SK-N-SH treated with all-trans-retinoic acid at 6 μM for 48 hours (cell line): ENCODE measurements around the gene RMC1.

ENCODE experiments used
- ATAC-seq: fragments of 200-7000 bp; cut with Tn5 transposase; 3 replicates; pipeline ENCODE4 v1.9.1; 2020; ENCODE audit warnings: mild to moderate bottlenecking, moderate library complexity
- ARNTL ChIP-seq: fragments of 450-650 bp; formaldehyde crosslinking; IDR thresholded peaks from 2 replicates; pipeline ENCODE4 v1.5.0; 2020; ENCODE audit warnings: low read depth, mild to moderate bottlenecking, moderate library complexity, borderline replicate concordance
- BACH2 ChIP-seq: fragments of 250-450 bp; sonication (Bioruptor Pico); IDR thresholded peaks from 2 replicates; pipeline ENCODE4 v1.9.0; 2021; ENCODE audit warnings: mild to moderate bottlenecking, borderline replicate concordance
- CREB5 ChIP-seq: fragments of 250-450 bp; sonication (Bioruptor Pico); IDR thresholded peaks from 2 replicates; pipeline ENCODE4 v1.5.1; 2020; ENCODE audit warnings: low read depth, mild to moderate bottlenecking, moderate library complexity
- CSDC2 ChIP-seq: fragments of 250-450 bp; sonication (Bioruptor Pico); IDR thresholded peaks from 2 replicates; pipeline ENCODE4 v1.5.0; 2020; ENCODE audit warnings: mild to moderate bottlenecking, moderate library complexity
- ESRRG ChIP-seq: fragments of 250-450 bp; sonication (Bioruptor Pico); IDR thresholded peaks from 2 replicates; pipeline ENCODE4 v1.6.1; 2021; ENCODE audit warnings: mild to moderate bottlenecking
- GLIS3 ChIP-seq: fragments of 250-450 bp; sonication (Bioruptor Pico); IDR thresholded peaks from 2 replicates; pipeline ENCODE4 v1.5.0; 2020; ENCODE audit warnings: mild to moderate bottlenecking, moderate library complexity
- ISL1 ChIP-seq: fragments of 250-450 bp; sonication (Bioruptor Pico); IDR thresholded peaks from 2 replicates; pipeline ENCODE4 v2.1.2; 2022; ENCODE audit warnings: mild to moderate bottlenecking, moderate library complexity
- OSR1 ChIP-seq: fragments of 250-450 bp; sonication (Bioruptor Pico); IDR thresholded peaks from 2 replicates; pipeline ENCODE4 v1.8.0; 2022; ENCODE audit warnings: moderate library complexity, mild to moderate bottlenecking, inconsistent platforms
- PPARA ChIP-seq: fragments of 250-450 bp; sonication (Bioruptor Pico); IDR thresholded peaks from 2 replicates; pipeline ENCODE4 v1.5.0; 2020; ENCODE audit warnings: mild to moderate bottlenecking, borderline replicate concordance
- RARB ChIP-seq: fragments of 250-450 bp; sonication (Bioruptor Pico); IDR thresholded peaks from 2 replicates; pipeline ENCODE4 v1.8.0; 2021; ENCODE audit warnings: mild to moderate bottlenecking, moderate library complexity
- SNAI2 ChIP-seq: fragments of 250-450 bp; sonication (Bioruptor Pico); IDR thresholded peaks from 2 replicates; pipeline ENCODE4 v1.5.0; 2020; ENCODE audit warnings: mild to moderate bottlenecking, moderate library complexity
- TCF4 ChIP-seq: fragments of 250-450 bp; sonication (Bioruptor Pico); IDR thresholded peaks from 2 replicates; pipeline ENCODE4 v1.8.0; 2021; ENCODE audit warnings: mild to moderate bottlenecking, moderate library complexity, borderline replicate concordance
- TOX ChIP-seq: fragments of 250-450 bp; sonication (Bioruptor Pico); IDR thresholded peaks from 2 replicates; pipeline ENCODE4 v1.8.0; 2021; ENCODE audit warnings: mild to moderate bottlenecking, moderate library complexity, borderline replicate concordance
- ZC3H10 ChIP-seq: fragments of 250-450 bp; sonication (Bioruptor Pico); IDR thresholded peaks from 2 replicates; pipeline ENCODE4 v1.5.1; 2021; ENCODE audit warnings: mild to moderate bottlenecking, moderate library complexity
- ZFP3 ChIP-seq: fragments of 250-450 bp; sonication (Bioruptor Pico); IDR thresholded peaks from 2 replicates; pipeline ENCODE4 v1.5.0; 2020; ENCODE audit warnings: mild to moderate bottlenecking, moderate library complexity
- ZNF565 ChIP-seq: fragments of 450-650 bp; formaldehyde crosslinking; conservative IDR thresholded peaks from 2 replicates; pipeline ENCODE4 v1.5.0; 2020; ENCODE audit warnings: low read depth, mild to moderate bottlenecking, moderate library complexity
- ZNF8 ChIP-seq: fragments of 450-650 bp; formaldehyde crosslinking; IDR thresholded peaks from 2 replicates; pipeline ENCODE4 v1.5.0; 2020; ENCODE audit warnings: mild to moderate bottlenecking, moderate library complexity
- TF ChIP-seq, protein P1 (sequence below): fragments of 250-450 bp; sonication (Bioruptor Pico); IDR thresholded peaks from 2 replicates; pipeline ENCODE4 v1.8.0; 2021; ENCODE audit warnings: low read depth, mild to moderate bottlenecking, moderate library complexity, borderline replicate concordance
- TF ChIP-seq, protein P2 (sequence below): fragments of 250-450 bp; sonication (Bioruptor Pico); IDR thresholded peaks from 2 replicates; pipeline ENCODE4 v1.5.1; 2021; ENCODE audit warnings: mild to moderate bottlenecking, moderate library complexity
- TF ChIP-seq, protein P3 (sequence below): fragments of 250-450 bp; sonication (Bioruptor Pico); IDR thresholded peaks from 2 replicates; pipeline ENCODE4 v1.5.0; 2020; ENCODE audit warnings: mild to moderate bottlenecking, moderate library complexity

RMC1 gene

DNA sequence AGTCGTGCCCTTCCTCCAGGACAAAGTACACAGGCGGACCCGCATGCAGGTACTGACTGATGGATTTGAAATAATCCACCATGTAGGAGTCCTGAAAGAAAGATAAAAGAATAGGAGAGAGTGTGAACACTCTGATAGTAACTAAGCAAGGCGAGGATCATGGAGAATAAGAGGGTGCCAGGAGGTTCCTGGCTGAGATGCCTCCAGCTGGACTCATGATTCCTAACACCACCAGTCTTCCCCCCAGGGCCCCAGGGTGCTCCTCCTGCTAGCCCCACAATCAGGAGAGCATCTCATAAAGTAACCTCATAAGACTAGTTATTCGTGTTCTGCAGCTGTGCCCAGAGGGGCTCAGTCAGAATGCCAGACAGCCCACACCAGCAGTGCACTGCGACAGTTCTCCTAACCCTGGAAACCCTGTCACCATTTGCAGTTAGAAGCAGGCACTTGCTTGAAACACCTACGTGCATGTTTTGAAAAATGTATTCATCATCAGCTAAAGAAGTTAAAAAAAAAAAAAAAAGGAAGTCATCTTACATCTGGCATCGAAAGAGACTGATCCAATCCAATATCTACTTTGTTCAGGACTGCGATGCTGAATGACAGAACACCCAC lies 36.7 kb downstream of the RMC1 start:
- no peak for ATAC-seq
- TF ChIP-seq RARB (no peak), ISL1 (CRISPR knock-in tag) (no peak), ZC3H10 (CRISPR knock-in tag) (no peak), SNAI2 (CRISPR knock-in tag) (no peak), PPARA (no peak), ZNF565 (no peak), CSDC2 (CRISPR knock-in tag) (no peak), TCF4 (no peak), OSR1 (CRISPR knock-in tag) (no peak), GLIS3 (CRISPR knock-in tag) (no peak)
- TF ChIP-seq, protein P1, sequence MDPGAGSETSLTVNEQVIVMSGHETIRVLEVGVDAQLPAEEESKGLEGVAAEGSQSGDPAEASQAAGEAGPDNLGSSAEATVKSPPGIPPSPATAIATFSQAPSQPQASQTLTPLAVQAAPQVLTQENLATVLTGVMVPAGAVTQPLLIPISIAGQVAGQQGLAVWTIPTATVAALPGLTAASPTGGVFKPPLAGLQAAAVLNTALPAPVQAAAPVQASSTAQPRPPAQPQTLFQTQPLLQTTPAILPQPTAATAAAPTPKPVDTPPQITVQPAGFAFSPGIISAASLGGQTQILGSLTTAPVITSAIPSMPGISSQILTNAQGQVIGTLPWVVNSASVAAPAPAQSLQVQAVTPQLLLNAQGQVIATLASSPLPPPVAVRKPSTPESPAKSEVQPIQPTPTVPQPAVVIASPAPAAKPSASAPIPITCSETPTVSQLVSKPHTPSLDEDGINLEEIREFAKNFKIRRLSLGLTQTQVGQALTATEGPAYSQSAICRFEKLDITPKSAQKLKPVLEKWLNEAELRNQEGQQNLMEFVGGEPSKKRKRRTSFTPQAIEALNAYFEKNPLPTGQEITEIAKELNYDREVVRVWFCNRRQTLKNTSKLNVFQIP (CRISPR knock-in tag): no peak

- ATAC-seq: no peak
- TF ChIP-seq OSR1 (CRISPR knock-in tag) (no peak), TOX (CRISPR knock-in tag) (no peak), PPARA (no peak), RARB (no peak), SNAI2 (CRISPR knock-in tag) (no peak), ZNF8 (CRISPR knock-in tag) (no peak), GLIS3 (CRISPR knock-in tag) (no peak), CSDC2 (CRISPR knock-in tag) (no peak), ESRRG (CRISPR knock-in tag) (no peak), ARNTL (CRISPR knock-in tag) (no peak), ZC3H10 (CRISPR knock-in tag) (no peak), ZNF565 (no peak)
- TF ChIP-seq, protein P2, sequence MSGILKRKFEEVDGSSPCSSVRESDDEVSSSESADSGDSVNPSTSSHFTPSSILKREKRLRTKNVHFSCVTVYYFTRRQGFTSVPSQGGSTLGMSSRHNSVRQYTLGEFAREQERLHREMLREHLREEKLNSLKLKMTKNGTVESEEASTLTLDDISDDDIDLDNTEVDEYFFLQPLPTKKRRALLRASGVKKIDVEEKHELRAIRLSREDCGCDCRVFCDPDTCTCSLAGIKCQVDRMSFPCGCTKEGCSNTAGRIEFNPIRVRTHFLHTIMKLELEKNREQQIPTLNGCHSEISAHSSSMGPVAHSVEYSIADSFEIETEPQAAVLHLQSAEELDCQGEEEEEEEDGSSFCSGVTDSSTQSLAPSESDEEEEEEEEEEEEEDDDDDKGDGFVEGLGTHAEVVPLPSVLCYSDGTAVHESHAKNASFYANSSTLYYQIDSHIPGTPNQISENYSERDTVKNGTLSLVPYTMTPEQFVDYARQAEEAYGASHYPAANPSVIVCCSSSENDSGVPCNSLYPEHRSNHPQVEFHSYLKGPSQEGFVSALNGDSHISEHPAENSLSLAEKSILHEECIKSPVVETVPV (CRISPR knock-in tag): no peak
- TF ChIP-seq, protein P3, sequence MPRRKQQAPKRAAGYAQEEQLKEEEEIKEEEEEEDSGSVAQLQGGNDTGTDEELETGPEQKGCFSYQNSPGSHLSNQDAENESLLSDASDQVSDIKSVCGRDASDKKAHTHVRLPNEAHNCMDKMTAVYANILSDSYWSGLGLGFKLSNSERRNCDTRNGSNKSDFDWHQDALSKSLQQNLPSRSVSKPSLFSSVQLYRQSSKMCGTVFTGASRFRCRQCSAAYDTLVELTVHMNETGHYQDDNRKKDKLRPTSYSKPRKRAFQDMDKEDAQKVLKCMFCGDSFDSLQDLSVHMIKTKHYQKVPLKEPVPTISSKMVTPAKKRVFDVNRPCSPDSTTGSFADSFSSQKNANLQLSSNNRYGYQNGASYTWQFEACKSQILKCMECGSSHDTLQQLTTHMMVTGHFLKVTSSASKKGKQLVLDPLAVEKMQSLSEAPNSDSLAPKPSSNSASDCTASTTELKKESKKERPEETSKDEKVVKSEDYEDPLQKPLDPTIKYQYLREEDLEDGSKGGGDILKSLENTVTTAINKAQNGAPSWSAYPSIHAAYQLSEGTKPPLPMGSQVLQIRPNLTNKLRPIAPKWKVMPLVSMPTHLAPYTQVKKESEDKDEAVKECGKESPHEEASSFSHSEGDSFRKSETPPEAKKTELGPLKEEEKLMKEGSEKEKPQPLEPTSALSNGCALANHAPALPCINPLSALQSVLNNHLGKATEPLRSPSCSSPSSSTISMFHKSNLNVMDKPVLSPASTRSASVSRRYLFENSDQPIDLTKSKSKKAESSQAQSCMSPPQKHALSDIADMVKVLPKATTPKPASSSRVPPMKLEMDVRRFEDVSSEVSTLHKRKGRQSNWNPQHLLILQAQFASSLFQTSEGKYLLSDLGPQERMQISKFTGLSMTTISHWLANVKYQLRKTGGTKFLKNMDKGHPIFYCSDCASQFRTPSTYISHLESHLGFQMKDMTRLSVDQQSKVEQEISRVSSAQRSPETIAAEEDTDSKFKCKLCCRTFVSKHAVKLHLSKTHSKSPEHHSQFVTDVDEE (CRISPR knock-in tag): no peak
Measured at GRCh38 chr18:23540867-23541266, 37.6 kb downstream of the RMC1 start.

DNA sequence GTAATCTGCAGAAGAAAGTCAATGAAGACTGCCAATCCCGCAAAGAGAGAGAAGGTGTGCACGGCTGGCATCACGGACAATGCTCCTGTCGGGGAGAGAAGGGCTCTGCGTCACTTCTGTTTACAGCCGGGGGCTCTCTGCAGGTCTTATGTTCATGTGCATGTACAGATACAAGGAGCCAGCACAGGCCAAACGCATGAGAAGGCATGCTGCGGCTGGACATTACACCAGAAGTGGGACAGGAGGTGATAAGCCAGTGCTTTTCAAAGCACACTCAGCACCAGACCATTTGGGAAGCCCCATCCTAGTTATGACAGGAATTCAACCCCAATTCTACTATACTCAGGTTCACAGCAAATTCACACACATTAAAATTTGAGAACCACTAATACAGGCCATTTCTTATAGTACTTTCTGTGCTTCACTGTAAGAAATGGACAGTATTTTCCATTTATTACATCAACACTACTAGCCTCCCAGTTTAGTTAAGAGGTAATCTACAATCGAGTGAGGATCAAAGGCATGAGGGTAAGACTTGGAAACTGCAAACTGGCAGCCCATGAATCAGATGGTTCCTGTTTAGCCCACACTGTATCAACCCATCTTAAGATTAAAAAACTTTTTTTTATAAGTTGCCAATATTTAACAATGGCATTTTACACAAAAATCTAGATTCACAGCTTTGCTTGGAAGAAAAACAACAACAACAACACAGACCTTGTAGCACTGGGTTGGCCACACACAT lies 38.2 kb downstream of the RMC1 start:
- TF ChIP-seq ARNTL (CRISPR knock-in tag) (no peak), ZNF8 (CRISPR knock-in tag) (no peak)
- TF ChIP-seq, protein P2 (CRISPR knock-in tag): no peak
- ATAC-seq: no peak

DNA sequence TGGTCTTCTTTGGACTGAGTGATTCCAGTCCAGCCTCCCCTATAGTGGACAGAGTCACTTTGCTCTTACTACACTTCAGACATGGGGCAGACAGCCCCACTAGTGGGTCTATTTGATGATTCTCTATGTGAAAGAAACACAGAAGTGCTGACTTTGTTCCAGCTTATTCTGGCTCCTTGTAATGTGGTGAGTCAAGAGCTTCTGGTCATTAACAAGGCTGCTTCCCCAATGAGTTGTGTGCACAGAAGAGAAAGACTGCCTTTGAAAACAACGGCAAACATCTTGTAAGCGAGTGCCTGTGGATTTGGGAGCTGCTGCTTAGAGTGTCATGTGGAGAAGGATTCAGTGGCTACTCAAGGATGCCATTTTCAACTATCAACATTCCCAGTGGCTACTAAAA lies 39.1 kb downstream of the RMC1 start:
- ATAC-seq: no peak
- TF ChIP-seq ISL1 (CRISPR knock-in tag) (no peak), RARB (no peak), BACH2 (CRISPR knock-in tag) (no peak), SNAI2 (CRISPR knock-in tag) (no peak), OSR1 (CRISPR knock-in tag) (no peak), ZC3H10 (CRISPR knock-in tag) (no peak), TCF4 (no peak), CREB5 (CRISPR knock-in tag) (no peak), GLIS3 (CRISPR knock-in tag) (no peak), ZFP3 (CRISPR knock-in tag) (no peak), ESRRG (CRISPR knock-in tag) (no peak)
- TF ChIP-seq, protein P1 (CRISPR knock-in tag): no peak
- TF ChIP-seq, protein P3 (CRISPR knock-in tag): no peak
